NCI-H2081 (cell line): ENCODE data around the gene ANAPC15.
A peak's percentile ranks its signal among the peaks of the same experiment; 100 is the strongest.

Source experiments
- DNase-seq, 2 experiments: peaks; one replicate each; lab custom pipeline; 2025; lab: John Stamatoyannopoulos, UW

ANAPC15 gene

GRCh38 chr11:72084965-72085364, 27.5 kb downstream of the ANAPC15 start:
- DNase-seq, result no peak

GRCh38 chr11:72084076-72084475, 28.4 kb downstream of the ANAPC15 start:
- no peak for DNase-seq

GRCh38 chr11:72083414-72083813, 29.1 kb downstream of the ANAPC15 start:
- no peak for DNase-seq

DNA sequence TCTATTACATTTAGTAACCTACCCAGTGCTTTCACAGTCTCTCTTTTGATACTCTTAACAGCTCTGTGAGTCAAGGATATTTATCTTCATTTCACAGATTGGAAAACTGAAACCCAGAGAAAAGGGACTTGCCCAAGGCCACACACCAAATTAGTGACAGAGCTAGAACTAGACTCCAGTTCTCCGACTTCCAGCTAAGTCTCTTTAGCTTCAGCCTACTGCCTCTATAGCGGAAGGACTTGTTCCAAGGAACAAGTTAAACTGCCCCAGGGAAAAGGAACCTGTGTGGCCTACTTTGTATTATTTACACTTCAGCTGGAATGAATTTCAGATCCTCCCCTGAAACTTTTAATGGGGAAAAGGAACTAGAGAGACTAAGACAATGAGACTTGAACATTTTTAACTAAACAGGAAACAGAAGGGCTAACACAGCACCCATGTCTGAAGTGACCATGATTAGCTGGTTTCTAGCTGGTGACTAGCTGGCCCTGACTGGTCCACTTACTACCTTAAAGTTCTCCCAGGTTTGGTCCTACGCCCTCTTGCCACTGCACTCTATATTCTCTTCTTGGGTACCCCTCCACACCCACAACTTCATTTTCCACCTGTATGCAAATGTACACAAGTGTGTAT, 30.6 kb downstream of the ANAPC15 start:
- no peak for DNase-seq

DNA sequence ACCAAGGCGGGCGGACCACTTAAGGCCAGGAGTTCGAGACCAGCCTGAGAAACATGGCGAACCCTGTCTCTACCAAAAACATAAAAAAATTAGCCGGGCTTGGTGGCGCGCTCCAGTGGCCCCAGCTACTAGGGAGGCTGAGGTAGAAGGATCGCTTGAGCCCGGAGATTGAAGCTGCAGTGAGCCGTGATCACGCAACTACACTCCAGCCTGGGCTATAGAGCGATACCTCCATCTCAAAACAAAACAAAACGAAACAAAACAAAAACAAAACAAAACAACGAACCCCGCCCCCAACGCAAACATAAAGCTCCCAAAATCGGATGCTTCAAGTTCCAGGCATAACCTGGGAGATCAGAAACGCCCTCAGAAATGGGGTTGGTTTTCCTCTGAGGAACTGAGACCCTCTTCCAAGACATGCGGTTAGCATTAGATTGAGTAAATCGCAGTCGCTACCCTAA, 31.3 kb downstream of the ANAPC15 start:
- no peak for DNase-seq

DNA sequence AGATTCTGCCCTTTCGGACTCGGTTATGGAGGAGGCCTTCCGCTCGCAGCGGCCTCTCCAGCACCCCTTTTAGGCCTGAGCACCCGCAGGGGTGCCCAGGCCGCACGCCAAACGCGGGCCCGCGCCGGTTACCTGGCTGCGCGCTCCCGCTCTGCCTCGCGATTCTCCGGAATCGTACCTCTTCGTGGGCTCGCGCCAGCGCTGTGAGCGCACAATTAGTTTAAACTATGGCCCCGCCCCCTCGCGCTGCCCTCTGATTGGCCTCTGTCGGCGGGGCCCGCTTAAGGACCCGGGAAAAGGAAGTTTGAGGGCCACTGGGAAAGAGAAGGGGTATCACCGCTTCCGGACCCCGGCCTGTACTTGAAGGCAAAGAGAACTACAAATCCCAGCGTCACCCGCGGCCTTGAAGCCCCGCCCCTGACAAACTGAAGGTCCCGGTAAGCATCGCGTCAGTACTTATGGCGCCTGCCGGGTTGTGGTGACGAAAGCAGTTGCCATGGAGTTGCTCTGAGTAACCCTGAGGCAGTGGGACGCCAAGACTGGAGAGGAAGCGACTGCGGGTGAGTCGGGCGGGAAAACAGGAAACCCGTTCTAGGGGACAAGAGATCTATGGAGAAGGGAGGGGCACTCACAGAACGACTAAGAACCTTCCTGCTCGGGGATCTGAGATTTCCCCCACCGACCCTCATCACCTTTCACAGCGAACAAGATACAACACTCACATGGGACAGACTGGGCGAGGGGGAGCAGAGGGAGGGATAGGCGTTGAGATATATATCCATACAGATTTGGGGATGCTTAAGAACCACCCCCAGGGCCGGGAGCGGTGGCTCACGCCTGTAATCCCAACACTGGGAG, 31.9 kb downstream of the ANAPC15 start, which contains the start of the genes LRRC51 and NUMA1:
TSS of gene LRRC51 (plus strand) at position 525 of the 858 bp plus-strand sequence. CDS start 8,234 bp downstream, outside the sequence.
TSS of gene NUMA1 (minus strand) at position 217 of the 858 bp plus-strand sequence. CDS start 44,599 bp downstream, outside the sequence.
- DNase-seq, result peak; percentile 100

DNA sequence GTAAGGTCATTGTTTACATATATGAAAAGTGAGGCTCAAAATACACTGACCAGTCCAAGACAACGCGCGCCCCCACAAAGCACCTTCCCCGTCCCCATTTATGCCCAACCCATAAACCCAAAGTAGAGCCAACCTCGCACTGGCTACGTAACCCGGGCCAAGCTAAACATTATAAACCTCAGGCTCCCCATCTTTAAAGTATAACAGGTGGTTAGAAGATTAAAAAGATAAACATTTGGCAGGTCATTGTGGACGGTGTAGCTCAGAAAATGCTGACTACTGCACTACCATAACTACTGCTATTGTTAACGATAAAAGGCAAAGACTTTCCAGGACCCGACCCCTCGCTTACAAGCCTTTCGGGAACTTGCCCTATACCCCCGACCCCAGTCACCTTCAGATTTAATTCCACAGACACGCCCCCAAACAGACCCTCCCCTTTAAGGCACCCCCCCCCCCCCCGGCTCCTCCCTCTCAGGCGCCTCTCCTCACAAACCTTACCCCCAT, 32.6 kb downstream of the ANAPC15 start:
- no peak for DNase-seq

GRCh38 chr11:72078477-72078876, 34.0 kb downstream of the ANAPC15 start:
- no peak for DNase-seq

- DNase-seq, result no peak
Measured at GRCh38 chr11:72075756-72076155, 36.7 kb downstream of the ANAPC15 start.

- no peak for DNase-seq
Measured at GRCh38 chr11:72075109-72075508, 37.4 kb downstream of the ANAPC15 start.

DNA sequence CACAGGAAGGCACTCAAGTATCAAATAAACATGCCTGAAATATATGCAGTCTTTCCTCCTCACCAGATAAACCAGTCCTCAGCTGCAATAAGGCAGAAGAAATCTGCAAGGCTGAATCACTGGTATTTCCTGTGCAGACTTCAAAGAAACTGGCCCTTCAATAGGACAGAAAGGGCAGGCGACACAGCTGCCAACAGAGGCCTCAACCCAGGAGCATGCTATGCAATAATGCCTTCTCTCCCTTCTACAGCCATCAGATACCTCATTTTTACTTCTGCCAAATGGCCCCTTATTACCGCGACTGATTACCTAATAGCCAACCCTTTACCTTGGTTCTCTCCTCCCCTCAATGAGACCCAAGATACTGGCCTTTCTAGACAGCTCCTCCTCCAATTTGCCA, 40.1 kb downstream of the ANAPC15 start:
- DNase-seq, result no peak

DNA sequence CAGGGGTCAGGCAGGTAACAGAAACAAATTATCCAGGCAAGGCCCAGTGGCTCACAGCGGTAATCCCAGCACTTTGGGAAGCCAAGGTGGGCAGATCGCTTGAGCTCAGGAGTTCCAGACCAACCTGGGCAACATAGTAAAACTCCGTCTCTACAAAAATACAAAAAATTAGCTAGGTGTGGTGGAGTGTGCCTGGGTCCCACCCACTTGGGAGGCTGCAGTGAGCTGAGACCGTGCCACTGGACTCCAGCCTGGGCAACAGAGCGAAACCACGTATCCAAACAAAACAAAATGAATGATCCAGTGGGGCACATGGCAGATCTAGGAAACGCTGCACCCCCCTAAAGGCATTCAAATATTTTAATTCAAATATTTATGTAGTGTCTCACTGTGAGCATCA, 42.0 kb downstream of the ANAPC15 start:
- no peak for DNase-seq

DNA sequence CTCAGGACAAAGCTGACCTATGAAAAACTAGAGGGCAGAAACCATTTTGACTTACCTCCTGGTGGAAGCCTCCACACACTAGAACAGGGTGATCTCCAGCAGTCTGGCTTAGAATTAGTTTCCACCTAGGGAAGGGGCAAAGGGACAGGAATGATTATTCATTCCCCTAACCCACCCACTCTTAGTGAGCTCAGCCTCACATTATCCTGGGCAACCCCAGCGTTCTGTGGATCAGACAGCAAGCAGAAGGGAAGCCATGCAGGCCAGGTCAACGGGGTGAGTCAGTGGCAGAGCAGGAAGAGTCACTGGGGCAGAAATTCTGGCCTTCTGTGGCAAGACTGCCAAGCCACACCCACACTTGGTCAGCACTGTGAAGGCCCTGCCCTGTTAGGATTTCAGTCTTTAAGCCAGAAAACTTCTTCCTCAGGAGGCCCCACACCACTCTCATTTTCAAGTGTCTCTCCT, 42.7 kb downstream of the ANAPC15 start:
- no peak for DNase-seq

GRCh38 chr11:72069200-72069599, 43.3 kb downstream of the ANAPC15 start:
- no peak for DNase-seq

- DNase-seq, result no peak
Measured at GRCh38 chr11:72067676-72068075, 44.8 kb downstream of the ANAPC15 start.

DNA sequence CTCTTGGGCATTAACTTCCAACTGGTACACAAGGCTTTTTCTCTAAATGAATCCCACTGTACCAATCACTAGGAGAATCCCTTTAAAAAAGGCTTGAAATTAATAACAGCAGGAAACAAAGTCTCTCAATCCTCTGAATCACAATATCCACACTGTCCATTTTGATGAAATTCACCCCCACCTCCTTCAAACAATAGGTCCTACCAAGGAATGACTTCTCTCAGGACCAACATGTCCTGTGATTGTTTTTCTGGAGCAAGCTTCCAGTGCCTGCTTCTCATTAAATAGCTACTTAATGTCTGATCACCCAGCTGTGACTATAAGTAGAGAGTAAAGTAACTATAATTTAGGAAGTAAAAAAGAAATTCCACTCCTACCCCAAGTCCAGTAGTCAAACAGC, 45.2 kb downstream of the ANAPC15 start:
- no peak for DNase-seq

DNA sequence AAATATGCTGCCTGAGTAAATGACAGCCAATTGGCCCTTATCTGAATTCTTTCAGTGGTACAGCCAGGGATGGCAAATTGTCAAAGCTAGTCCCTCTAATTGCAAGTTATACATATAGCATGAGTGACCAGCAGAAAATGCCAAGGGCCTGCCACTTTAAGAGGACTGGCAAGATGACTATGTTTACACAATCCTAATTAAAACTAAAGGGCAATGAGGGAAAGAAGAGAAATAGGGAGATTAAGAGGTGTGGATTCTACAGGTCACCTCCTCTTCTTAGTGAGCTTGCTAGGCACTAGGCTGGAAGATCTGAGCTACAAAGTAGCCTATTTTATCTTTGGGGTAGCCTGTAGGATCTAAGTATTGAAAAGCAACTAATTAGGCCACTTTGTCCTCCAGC, 45.6 kb downstream of the ANAPC15 start:
- DNase-seq, result no peak

- DNase-seq, result no peak
Measured at GRCh38 chr11:72061739-72062396, 50.6 kb downstream of the ANAPC15 start.
